NCI-H748 treated with DMSO at 0.1 percent for 48 hours (cell line): ENCODE measurements around the gene PPP3CA.
"Not testable (repeated sequence)": the region's sequence is repeated elsewhere in the genome, so short reads cannot be mapped to it uniquely, and the experiment has no call there.

Source experiments
- DNase-seq: peaks from one replicate; lab custom pipeline; 2025; lab: John Stamatoyannopoulos, UW

The PPP3CA gene

GRCh38 chr4:101211146-101211553 lies 136.2 kb downstream of the PPP3CA start:
- DNase-seq: no peak

- no peak for DNase-seq
Observed at GRCh38 chr4:101210331-101210730, 137.0 kb downstream of the PPP3CA start.

GRCh38 chr4:101208171-101208570 lies 139.2 kb downstream of the PPP3CA start:
- no peak for DNase-seq

GRCh38 chr4:101205916-101206315 lies 141.4 kb downstream of the PPP3CA start:
- no peak for DNase-seq

GRCh38 chr4:101201421-101201820 lies 145.9 kb downstream of the PPP3CA start:
- peak; percentile 68 for DNase-seq

- no peak for DNase-seq
Observed at GRCh38 chr4:101200561-101200960, 146.8 kb downstream of the PPP3CA start.

- no peak for DNase-seq
Observed at GRCh38 chr4:101199507-101200285, 147.6 kb downstream of the PPP3CA start.

GRCh38 chr4:101198682-101199339 lies 148.5 kb downstream of the PPP3CA start:
- DNase-seq: peak; percentile 85

GRCh38 chr4:101197350-101197749 lies 150.0 kb downstream of the PPP3CA start:
- peak; percentile 28 for DNase-seq

- no peak for DNase-seq
Observed at GRCh38 chr4:101192244-101192643, 155.1 kb downstream of the PPP3CA start.

- DNase-seq: no peak
Observed at GRCh38 chr4:101191302-101192098, 155.8 kb downstream of the PPP3CA start.

- no peak for DNase-seq
Observed at GRCh38 chr4:101190751-101191150, 156.6 kb downstream of the PPP3CA start.

GRCh38 chr4:101188906-101189305 lies 158.4 kb downstream of the PPP3CA start:
- no peak for DNase-seq

GRCh38 chr4:101187841-101188240 lies 159.5 kb downstream of the PPP3CA start:
- DNase-seq: no peak

- no peak for DNase-seq
Observed at GRCh38 chr4:101186567-101187184, 160.7 kb downstream of the PPP3CA start.

- DNase-seq: no peak
Observed at GRCh38 chr4:101184668-101185067, 162.7 kb downstream of the PPP3CA start.

GRCh38 chr4:101183666-101184373 lies 163.5 kb downstream of the PPP3CA start:
- no peak for DNase-seq

- DNase-seq: no peak
Observed at GRCh38 chr4:101183221-101183620, 164.1 kb downstream of the PPP3CA start.

- not testable (repeated sequence) for DNase-seq
Observed at GRCh38 chr4:101182688-101183087, 164.6 kb downstream of the PPP3CA start.

GRCh38 chr4:101178731-101179130 lies 168.6 kb downstream of the PPP3CA start:
- DNase-seq: no peak

GRCh38 chr4:101177154-101177553 lies 170.2 kb downstream of the PPP3CA start:
- no peak for DNase-seq
